GM19328 (cell line): ENCODE measurements around the gene ASF1B.
A peak's percentile ranks its signal among the peaks of the same experiment; 100 is the strongest.

Experiments used
- ATAC-seq: cut with Tn5 transposase; IDR thresholded peaks from one replicate; pipeline ENCODE4 v1.9.1; 2021; ENCODE audit warnings: mild to moderate bottlenecking, moderate library complexity; ENCODE audit not compliant: unreplicated experiment

ASF1B gene

DNA sequence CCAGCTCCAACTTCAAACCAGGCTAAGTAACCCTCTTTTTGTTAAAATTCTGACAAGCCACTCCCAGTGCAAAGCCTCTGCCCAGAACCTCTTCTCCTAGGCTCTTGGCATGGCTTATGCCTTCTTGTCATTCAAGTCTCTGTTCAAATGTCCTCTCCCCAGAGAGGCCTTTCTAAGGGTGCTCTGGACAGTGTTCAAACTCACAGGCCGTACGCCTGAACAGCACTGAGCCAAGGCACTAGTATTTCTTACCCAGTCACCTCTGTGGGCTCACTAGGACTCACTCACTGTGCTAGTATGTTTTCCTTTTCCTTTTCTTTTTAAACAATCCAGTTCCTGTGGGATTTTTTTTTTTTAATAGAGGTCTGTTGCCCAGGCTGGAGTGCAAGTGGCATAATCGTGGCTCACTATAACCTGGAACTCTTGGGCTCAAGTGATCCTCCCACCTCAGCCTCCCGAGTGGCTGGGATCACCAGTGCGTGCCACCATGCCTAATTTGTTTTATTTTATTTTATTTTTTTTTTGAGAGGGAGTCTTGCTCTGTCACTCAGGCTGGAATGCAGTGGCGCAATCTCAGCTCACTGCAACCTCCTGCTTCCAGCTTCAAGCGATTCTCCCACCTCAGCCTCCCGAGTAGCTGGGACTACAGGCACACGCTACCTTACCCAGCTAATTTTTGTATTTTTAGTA is 2.3 kb upstream of the ASF1B start:
- no peak for ATAC-seq

DNA sequence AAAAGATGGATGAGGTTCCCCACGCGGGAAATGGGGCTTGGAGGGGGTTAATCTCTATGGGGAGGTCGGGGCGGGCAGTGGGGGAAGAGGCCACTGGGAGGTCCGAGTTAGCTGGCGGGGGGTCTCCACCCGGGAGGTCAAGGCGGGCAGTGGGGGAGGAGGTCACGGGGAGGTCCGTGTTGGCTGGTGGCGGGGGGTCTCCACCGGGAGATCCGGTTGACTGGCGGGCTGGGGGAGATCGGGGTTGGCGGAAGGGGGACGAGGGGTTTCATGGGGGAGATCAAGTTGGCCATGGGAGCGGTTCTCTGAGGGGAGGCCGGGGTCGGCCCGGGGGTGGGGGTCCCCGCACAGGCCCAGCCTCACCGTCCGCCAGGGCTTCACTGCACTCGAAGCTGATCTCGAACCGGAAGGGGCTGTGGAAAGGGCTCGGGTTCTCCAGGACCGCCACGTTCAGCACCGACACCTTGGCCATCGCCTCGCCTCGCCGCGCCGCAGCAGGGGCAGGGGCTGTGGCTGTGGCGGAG is 342 bp downstream of the ASF1B start:
- no peak for ATAC-seq

DNA sequence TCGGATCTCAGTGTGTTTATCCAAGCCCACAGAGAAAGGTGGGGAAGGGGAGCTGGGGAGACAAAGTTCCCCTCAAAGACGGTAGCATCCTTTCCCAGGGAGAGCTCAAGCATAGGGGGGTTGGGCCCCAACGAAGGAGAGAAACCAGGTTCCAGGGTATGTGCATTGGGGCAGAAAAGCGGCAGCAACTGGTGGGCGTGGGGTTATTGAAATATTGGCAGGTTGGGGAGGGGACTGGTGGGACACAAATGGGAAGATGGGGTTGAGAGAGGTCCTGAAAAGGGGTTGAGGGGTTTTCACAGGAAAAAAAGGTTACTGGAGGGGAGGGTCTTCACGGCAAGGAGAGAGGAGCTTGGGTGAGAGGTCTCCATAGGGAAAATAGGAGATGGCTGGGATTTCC is 1.0 kb downstream of the ASF1B start:
- ATAC-seq = no peak

DNA sequence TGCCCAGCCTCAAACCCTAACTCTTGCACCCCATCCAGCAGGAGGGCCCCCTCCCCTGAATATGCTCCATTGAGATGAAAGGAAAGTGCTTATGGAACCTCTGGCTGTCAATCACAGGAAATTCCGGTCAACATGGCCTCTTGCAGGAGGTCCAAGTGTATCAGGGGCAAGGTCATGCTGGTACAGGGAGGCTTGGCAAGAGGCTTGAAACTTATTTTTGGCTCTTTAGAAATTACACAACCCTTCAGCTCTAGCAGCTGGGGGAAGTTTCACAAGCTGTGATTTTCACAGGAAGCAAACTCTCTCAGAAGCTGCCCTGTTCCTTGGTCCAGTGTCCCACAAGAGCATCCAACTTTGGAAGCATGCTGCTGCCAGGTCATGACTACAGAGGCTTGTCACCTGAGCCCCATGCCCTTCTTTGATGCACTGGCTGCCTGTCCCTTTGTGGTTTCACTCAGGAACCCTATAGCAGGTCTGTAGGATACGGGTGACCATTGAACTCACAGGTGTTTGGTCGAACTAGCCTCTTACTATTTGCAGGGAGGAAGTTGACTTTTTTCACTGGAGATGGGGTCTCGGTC is 8.4 kb downstream of the ASF1B start:
- no peak for ATAC-seq

DNA sequence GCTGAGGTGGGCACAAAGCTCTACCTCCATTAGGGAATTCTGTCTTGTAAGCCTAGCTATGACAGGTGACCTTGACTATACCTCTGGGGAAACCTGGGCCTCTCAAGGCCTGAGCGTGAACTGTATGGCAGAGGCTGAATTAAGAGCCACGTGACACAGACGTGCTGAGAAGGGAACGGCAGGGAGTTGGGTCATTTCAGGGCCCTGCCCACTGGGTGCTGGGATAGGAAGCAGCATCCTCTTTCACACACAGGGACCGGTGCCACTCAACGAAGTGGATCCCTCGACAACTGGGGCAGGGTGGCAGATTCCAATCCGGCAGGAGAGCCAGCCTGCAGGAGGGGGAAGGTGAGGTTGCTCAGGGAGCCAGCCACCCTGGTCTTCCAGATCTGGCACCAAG is 9.2 kb downstream of the ASF1B start:
- no peak for ATAC-seq

DNA sequence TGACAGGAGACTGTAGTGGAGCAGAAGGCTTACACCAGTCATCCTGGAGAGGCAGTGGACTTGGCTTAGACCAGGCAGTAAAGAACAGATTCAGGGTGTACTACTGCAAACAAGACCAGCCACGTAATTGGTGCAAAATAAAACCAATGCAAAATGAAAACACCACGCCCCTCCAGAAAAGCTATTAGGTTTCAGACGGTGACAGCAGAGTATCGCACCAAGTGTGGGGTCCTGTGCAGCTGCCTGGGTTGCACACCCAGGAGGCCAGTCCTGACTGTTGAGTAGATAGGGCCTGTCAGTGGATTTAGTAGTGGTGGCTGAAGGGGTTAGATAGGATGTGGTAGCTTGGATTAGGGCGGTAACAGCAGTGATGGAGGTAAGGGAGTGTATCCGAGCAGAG is 13.5 kb downstream of the ASF1B start:
- ATAC-seq = no peak

DNA sequence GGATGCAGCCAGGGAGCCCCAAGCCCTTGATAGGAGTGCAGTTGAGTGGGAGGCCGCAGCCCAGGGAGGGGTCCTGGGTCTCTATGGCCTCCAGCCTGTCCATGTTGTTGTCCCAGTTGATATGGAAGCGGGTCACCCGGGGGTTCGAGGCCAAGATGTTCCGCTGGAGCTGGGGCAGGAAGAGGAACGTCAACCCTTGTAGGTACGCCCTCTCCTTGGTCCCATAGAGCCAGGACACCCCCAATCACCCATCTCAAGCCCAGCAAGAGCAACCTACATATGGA is 15.9 kb downstream of the ASF1B start:
- ATAC-seq = no peak

DNA sequence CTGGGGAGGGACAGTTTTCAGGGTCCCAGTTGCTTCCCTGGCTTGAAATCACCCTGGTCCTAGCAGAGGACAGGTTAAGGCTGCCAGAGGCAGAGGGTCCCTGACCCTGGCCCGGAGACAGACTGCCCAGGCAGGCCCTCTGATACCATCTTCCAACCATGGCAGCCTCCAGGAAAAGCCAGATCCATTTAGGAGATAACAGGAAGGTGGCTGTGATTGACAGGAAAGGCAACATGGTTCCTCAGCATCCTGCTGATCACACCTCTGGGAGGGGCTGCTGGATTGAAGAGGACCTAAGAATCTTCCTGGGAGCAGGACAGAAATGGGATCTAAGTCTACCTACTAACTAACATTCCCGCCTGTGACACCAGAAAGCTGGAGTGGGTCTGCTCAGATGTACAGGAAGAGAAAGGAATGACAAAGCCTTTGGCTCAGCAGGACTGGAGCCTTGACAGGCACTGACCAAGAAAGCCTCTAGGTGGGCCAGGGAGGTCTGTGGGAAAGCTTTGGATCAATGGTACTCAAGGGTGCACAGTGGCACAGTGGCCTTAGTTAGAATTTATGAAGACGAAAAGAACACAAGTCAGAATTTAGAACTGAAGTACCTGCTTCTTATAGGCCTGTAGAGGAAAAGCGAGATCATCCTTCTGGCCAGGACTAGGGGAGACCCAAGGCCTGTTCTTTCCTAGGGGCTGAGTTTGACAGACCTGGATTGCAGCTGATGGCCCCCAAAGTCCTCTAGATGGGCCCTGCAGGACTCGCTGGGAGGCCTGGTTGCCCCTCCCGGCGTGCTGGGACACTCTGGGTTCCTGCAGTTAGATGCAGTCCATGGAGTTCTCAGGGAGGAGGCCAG is 16.5 kb downstream of the ASF1B start:
- ATAC-seq = no peak

DNA sequence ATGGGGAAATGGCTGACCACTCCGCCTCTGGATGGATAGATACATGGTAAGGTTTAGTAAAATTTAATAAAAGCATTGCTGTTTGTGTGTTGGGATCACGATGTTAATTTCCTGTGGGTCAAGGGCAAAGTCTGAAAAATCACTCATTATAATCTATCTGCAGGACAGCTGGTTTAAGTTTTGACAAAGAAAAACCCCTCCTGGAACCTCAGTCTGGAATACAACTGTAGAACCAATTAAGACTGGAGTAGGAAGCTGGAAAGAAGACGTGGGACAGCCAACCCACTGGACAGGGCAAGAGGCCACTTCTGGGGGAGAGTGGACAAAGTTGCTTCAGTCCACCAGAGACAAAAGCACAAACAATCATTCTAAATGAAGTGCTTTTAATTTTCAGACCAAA is 17.2 kb downstream of the ASF1B start:
- ATAC-seq = no peak

DNA sequence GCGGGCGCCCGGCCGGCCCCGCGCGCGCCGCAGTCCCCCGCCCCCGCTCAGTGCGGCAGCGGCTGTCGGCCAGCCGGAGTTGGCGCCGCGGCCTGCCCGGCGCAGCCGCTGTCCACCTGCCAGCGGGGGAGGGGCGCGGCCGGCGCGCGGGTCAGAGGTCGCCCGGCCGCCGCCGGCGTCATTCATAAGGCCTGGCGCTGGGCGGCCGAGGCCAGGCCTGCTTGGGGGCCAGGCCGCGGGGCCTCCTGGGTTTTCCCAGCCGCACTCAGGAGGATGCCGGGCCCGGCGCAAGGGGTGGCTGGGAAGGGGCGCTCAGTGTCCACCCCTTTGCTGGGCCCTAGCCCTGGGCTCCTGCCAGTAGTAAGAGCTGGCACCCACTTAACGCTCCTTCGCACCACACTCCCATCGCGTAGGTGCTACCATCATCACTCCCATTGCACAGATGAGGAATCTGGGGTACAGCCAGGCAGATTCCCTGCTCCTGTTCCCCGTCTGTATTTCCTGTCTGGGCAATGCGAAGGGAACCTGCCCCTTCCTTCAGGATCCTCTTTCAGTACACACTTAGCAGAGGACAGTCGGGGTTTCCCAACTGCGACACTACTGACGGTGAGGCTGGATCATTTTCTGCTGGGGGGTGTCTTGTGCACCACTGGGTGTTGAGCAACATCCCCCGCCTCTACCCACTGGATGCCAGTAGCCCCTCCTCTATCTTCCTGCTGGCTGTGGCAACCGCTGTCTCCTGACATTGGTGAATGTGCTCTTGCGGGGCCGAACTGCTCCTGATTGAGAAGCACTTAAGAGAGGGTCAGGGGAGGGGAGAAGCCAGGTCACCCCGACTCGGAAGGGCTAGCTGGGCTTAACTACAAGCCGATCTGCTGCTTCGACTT is 18.0 kb downstream of the ASF1B start:
- ATAC-seq = peak; percentile 19

DNA sequence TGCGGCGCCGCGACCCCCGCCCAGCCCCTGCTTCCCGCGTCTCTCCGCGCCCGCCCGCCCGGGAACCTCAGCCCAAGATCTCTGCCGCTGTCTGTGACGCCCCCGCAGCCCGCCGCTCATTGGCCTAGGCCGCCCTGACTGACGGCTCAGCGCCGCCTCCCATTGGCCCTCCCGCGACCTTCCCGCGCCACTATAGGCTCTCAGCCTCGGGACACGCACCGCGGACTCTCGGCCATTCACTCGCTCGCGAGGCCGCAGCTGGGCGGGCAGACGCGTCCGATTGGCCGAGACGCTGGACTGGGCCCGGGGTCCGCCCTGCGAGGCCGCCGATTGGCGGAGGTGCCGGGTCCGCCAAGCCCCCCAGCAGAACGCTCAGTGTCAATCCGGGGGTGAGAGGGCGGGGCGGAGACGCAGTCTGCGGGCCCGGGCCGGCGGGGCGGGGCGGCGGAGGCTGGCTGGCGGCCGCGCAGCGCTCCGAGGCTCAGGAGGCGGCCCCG is 18.7 kb downstream of the ASF1B start, which contains the start of gene PRKACA:
PRKACA (minus strand) TSS at position 95 of the 497 bp plus-strand sequence. CDS start 215 bp downstream, outside the sequence.
- ATAC-seq = peak; percentile 89

DNA sequence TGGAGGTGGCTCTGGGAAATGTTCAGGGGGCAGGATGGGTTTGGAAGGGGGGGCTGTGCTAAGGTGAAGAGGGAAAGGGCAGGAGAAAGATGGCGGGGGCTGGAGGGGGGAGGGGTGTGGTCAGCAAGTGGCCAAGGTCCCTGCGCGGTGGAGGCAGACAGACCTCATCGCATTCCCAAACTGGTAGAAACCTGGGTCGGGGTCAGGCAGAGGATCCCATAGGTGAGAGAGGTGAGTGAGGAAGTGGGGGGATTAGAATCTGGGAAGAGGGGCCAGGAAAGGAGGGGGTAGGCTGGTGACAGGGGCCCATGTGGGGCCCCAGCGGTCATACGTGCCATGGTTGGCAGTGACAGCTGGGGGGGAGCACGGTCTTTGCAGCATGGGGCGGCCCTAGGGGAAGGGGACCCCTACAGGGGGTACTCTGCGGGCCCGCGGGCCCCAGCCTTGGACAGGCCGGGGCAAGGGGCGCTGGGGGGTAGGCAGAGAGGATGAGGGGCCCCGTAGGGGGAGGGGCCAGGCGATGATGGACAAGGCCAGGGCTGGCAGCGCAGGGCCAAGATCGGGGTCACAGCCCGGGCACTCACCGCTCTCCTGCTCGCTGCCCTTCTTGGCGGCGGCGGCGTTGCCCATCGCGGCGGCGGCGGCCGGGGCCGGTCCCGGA is 19.3 kb downstream of the ASF1B start:
- ATAC-seq = peak; percentile 3

DNA sequence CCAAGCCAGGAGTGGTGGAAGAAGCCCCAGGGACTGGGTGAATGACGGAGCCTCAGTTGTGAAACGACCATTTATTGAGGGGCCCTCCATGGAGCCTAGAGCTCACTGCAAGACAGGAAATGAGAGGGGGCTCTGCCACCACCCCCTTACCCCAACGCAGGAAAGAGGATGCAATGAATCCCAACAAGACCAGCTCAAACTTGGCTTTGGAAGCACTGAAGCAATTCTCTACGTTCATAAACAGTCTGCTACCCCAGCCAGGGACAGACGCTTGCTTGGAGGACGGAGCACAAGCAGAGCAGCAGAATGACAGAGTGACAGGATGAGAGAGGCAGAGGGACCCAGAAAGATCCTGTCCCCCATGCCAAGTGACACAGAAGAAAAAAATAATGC is 19.9 kb downstream of the ASF1B start:
- ATAC-seq = no peak

DNA sequence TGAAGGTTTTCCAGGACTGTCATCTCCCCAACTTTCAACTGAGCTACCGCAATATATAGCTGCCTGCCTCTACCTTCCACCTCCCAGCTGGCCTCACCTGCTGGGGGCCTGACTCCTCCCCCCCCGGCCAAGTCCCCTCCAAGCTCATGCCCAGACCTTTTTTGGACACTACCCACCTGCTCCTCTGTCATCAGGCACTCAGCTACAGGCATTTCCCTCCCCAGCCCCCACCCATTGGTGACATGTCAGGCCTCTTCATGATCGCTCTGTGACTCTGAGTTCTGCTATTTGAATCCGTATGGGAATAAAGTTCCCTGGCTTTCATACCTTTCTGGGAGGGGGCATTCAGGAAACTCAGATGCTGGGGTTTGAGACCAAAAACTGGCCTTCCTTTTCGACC is 20.6 kb downstream of the ASF1B start:
- ATAC-seq = no peak

DNA sequence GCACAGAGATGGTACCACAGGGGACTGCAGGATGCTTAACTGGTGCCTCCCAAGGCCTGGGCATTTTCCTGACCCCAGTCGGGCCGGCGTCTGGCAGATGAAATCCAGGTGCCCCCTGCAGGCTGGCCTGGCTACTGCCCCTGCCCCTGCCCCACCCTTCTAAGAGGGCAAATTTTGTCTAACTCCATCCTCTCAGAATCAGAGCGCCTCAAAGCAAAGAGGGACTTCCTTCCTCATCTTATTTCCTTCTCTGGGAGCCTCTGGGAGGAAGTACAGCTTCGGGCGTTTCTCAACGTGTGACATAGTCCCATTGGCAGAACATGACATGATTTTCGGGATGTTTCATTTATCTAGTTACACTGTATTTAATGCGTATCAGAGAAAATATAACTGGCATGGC is 21.5 kb downstream of the ASF1B start:
- no peak for ATAC-seq

DNA sequence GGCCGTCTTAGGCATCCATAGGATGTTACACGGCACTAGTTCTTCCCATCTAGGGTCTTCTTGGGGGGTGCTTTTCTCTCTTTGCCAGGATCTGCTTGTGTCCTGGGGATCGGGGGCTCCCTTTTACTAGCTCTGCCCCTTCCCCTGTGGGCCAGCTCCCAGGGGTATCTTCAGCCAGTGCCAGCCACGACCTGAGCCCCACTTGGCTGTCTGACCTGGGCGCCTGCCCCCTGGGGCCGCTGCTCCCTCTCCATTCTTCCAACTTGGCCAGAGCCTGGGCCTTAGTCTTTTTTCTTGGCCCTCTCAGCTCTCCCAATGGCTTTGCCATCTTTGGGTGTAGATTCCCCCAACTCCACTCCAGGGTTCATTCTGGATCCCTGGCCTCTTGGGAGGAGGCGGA is 21.9 kb downstream of the ASF1B start:
- no peak for ATAC-seq

DNA sequence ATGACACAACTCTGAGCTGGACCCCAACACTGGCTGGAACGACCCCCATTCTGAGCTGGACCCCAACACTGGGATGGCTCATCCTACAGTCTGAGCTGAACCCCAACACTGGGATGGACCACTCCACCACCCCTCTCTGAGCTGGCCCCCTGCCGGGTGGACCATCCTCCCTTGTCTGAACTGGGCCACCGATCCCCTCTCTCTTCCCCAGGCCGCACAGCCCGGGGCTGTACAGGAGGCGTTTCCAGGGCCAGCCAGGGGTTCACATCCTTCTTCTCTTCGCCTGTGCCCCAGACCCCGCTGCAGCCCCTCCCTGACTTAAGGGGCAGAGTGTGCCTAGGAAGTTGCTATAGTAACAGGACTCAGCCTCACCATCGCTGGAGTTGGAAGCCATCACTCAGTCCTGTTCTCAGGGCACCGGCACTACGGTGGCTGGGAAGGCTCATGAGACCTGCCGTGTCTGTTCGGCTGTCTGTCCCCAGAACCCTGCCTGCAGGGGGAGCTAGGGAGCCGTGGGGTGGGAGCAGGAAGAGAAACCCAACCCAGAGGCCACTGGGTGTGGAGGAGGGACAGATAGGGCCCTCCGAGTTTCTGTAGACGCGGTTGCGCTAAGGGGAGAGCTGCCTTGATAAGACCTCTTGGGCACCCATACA is 22.5 kb downstream of the ASF1B start:
- no peak for ATAC-seq

DNA sequence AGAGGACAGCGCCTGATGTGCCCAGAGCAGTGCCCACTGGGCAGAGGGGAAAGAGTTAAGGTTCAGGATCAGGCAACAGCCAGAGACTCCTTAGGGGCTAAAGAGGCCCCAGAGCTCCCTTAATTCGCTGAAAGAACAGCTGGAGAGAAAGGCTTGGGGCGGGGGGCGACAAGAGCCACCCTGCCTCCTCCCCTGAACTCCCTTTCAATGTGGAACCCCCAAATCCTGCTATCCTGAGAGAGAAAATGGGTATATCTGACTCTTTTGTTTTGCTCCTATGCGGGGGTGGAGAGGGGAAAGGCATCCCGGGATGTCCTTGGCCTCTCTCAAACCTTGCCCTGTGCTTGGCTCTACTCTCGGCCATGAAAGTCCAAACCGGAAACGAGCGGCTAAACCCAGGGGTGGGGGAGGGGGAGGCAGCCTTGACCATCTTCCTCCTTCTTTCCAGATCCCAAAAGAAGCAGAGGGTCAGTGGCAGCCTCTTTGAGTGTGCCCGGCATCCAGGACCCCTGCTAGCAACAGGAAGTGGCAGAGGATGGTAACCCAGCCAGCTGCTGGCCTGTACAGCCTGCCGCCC is 23.5 kb downstream of the ASF1B start:
- no peak for ATAC-seq

DNA sequence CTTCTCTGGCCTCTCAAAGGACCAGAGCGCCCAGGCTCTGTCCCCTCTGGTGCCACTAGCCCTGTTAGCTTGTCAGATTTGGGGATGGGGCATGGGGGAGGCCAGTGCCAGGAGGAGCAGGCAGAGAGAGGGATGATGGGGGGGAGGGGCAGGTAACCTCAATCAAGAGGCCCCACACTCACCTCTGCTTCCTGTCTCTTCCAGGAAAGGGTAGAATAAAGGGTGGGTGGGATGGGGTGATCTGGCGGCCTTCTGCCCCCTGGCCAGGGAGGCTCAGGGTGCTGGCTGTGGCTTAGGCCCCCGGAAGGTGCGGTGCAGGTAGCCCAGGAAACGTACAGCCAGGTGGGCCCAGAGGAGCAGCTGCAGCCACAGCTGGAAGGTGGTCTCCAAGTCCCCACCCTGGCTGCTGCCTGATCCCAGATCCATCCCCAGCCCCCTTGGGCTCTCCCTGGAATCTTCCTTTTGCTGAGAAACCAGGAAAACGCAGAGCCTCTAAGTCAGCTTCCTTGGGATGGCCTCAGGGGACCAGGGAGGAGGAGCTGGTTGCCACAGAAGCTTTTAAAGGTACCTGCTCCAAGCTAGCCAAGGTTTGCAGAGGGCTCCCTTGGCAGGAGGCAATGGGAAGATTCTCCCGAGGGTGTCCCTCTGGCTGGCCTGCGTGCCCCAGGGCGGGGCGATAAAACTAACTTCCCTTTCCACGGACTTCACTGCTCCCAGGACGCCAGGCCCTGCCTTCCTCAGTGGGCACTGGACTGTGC is 24.2 kb downstream of the ASF1B start:
- ATAC-seq = no peak
